ENCODE data around the gene LRMDA. TPM values are rescaled to one million over a fixed set of nuclear protein-coding genes. Genes with fewer than 3 reads are reported as not detected.

LRMDA gene
- total RNA-seq, 1 experiment from 2014 or later = not detected

DNA sequence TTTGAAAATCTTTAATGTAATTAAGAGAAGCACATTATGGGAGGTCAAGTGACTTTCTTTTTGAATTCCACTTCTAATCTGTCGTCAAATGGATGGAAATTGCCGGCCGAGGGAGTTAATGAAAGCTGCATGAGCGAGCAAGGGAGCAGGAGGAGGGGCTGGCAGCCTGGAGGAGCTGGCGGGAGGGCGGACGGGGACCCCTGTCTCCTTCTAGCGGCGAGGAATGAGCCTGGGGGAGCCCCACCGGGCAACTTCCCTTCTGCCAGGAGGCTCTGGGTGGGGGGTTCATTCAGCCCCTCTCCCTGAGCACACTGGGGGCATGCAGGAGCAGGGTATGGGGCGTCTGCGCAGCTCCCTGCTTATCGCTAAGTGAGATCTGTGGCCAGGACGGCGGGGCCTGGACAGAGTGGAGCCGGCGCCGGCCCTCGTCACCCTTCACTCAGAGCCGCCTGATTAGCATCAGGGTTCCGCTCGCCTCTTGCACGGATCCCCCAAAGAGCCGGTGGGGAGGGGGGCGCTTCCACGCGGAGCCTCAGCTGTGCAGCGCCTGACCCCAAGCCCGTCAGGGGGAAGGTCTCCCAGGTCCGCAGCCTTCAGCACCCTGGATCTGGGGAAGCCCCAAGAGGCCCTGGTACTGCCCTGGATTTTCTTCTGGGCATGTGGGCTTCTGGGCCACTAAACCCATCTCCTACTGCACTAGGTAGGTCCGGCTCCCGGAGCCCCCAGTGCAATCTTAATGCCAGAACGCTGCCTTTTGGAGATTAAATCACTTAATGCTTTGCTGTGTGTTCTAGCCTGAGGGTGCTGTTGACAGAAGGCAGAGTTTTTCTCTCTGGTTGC lies 680.8 kb downstream of the LRMDA start:
- Histone ChIP-seq H3K36me3 (ENCODE audit: insufficient read depth, low read length, poor library complexity, severe bottlenecking) (no peaks in the 10 kb centered on the region), H3K9me3 (ENCODE audit: low read depth, low read length, poor library complexity, severe bottlenecking) (no peaks in the 10 kb centered on the region), H3K27ac (ENCODE audit: low read depth, low read length, poor library complexity, severe bottlenecking) (no peak overlapping the region), H3K27me3 (replicated peaks; ENCODE audit: insufficient read depth, low read depth, low read length, poor library complexity) (no peaks in the 10 kb centered on the region), H3K4me3 (ENCODE audit: low read depth, low read length, poor library complexity, severe bottlenecking) (no peak overlapping the region), H3K4me1 (ENCODE audit: insufficient read depth, low read length, poor library complexity, severe bottlenecking) (no peaks in the 10 kb centered on the region)
- DNase-seq (ENCODE audit: low spot score) = no peak
- intact Hi-C loops (cut with micrococcal nuclease; ENCODE audit: unreplicated experiment) = no loop called here
- ChIA-PET POLR2A (ENCODE audit: low non-redundant PET) (no interaction called here), CTCF (no interaction called here)
- BruUV-seq (replicated peaks) = no TSS peak
- TF ChIP-seq, protein P1, sequence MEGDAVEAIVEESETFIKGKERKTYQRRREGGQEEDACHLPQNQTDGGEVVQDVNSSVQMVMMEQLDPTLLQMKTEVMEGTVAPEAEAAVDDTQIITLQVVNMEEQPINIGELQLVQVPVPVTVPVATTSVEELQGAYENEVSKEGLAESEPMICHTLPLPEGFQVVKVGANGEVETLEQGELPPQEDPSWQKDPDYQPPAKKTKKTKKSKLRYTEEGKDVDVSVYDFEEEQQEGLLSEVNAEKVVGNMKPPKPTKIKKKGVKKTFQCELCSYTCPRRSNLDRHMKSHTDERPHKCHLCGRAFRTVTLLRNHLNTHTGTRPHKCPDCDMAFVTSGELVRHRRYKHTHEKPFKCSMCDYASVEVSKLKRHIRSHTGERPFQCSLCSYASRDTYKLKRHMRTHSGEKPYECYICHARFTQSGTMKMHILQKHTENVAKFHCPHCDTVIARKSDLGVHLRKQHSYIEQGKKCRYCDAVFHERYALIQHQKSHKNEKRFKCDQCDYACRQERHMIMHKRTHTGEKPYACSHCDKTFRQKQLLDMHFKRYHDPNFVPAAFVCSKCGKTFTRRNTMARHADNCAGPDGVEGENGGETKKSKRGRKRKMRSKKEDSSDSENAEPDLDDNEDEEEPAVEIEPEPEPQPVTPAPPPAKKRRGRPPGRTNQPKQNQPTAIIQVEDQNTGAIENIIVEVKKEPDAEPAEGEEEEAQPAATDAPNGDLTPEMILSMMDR (conservative IDR thresholded peaks at IDR 0.05; ENCODE audit: low read depth, low read length) = no peak
- no peak for TF ChIP-seq EZH2 (IDR thresholded peaks at IDR 0.05; ENCODE audit: borderline replicate concordance, low read depth, low read length, poor library complexity, severe bottlenecking)

DNA sequence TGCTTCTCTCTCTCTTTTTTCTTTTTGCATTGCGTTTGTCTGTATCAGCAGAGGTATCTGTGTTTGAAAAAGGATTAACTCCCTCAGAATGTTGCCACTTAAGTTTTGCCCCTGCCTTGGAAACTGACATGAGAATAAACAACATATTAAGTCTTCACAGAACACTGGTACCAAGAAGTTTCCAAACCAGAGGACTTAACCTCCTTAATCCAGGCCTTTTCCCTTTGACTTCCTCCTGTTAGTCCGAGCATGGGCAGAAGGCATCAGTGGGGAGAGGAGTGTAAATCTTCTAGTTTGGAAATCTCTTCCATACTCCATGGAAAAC lies 681.4 kb downstream of the LRMDA start:
- Histone ChIP-seq H3K9me3 (ENCODE audit: low read depth, low read length, poor library complexity, severe bottlenecking) (no peaks in the 10 kb centered on the region), H3K27me3 (replicated peaks; ENCODE audit: insufficient read depth, low read depth, low read length, poor library complexity) (no peaks in the 10 kb centered on the region), H3K4me3 (ENCODE audit: low read depth, low read length, poor library complexity, severe bottlenecking) (no peak overlapping the region), H3K4me1 (ENCODE audit: insufficient read depth, low read length, poor library complexity, severe bottlenecking) (no peaks in the 10 kb centered on the region), H3K36me3 (ENCODE audit: insufficient read depth, low read length, poor library complexity, severe bottlenecking) (no peaks in the 10 kb centered on the region), H3K27ac (ENCODE audit: low read depth, low read length, poor library complexity, severe bottlenecking) (no peak overlapping the region)
- ChIA-PET POLR2A (ENCODE audit: low non-redundant PET) (no interaction called here), CTCF (no interaction called here)
- TF ChIP-seq, protein P1 (conservative IDR thresholded peaks at IDR 0.05; ENCODE audit: low read depth, low read length) = no peak
- no peak for TF ChIP-seq EZH2 (IDR thresholded peaks at IDR 0.05; ENCODE audit: borderline replicate concordance, low read depth, low read length, poor library complexity, severe bottlenecking)
- BruUV-seq (replicated peaks) = no TSS peak
- intact Hi-C loops (cut with micrococcal nuclease; ENCODE audit: unreplicated experiment) = no loop called here
- DNase-seq (ENCODE audit: low spot score) = no peak

DNA sequence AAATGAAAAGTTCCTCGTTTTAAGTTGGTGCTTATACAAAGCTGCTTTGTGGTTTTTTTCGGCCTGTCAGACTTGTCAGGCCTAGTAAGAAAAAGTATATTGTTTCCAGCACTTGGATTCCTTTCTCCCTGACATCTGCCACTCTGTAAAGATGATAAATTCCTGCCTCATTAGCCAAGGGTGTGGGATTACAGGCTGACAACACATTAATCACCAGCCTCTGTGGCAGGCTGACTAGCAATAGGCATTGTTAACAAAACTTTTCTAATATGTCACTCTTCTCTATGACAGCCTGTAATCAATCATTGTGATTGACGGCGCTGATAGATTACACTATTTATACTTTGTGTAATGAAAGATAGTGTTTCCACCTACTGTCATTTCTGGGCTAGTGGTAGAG lies 682.5 kb downstream of the LRMDA start:
- peak; percentile 4 for DNase-seq (ENCODE audit: low spot score)
- POLR2A ChIA-PET (ENCODE audit: low non-redundant PET) = no interaction called here
- no peaks in the 10 kb centered on the region for H3K27me3 ChIP-seq (replicated peaks; ENCODE audit: insufficient read depth, low read depth, low read length, poor library complexity)
- H3K9me3 ChIP-seq (ENCODE audit: low read depth, low read length, poor library complexity, severe bottlenecking) = no peaks in the 10 kb centered on the region
- intact Hi-C loops (cut with micrococcal nuclease; ENCODE audit: unreplicated experiment) = no loop called here
- TF ChIP-seq EZH2 (IDR thresholded peaks at IDR 0.05; ENCODE audit: borderline replicate concordance, low read depth, low read length, poor library complexity, severe bottlenecking) = no peak
- TF ChIP-seq, protein P1 (conservative IDR thresholded peaks at IDR 0.05; ENCODE audit: low read depth, low read length) = no peak
- no TSS peak for BruUV-seq (replicated peaks)
- CTCF ChIA-PET = no interaction called here
- no peaks in the 10 kb centered on the region for H3K4me1 ChIP-seq (ENCODE audit: insufficient read depth, low read length, poor library complexity, severe bottlenecking)
- H3K27ac ChIP-seq (ENCODE audit: low read depth, low read length, poor library complexity, severe bottlenecking) = no peak overlapping the region
- no peaks in the 10 kb centered on the region for H3K36me3 ChIP-seq (ENCODE audit: insufficient read depth, low read length, poor library complexity, severe bottlenecking)
- H3K4me3 ChIP-seq (ENCODE audit: low read depth, low read length, poor library complexity, severe bottlenecking) = no peak overlapping the region
